CD4-positive, alpha-beta T cell treated with Interleukin-12 subunit alpha and Interleukin-12 subunit beta, for 1 hour (primary cell): ENCODE measurements around the gene RASGEF1C.

Experiments
- DNase-seq: peaks from one replicate; pipeline ENCODE4 v3.0.0-alpha.2; 2020

RASGEF1C gene

GRCh38 chr5:180118391-180118791 is 90.6 kb downstream of the RASGEF1C start:
- DNase-seq: no peak

DNA sequence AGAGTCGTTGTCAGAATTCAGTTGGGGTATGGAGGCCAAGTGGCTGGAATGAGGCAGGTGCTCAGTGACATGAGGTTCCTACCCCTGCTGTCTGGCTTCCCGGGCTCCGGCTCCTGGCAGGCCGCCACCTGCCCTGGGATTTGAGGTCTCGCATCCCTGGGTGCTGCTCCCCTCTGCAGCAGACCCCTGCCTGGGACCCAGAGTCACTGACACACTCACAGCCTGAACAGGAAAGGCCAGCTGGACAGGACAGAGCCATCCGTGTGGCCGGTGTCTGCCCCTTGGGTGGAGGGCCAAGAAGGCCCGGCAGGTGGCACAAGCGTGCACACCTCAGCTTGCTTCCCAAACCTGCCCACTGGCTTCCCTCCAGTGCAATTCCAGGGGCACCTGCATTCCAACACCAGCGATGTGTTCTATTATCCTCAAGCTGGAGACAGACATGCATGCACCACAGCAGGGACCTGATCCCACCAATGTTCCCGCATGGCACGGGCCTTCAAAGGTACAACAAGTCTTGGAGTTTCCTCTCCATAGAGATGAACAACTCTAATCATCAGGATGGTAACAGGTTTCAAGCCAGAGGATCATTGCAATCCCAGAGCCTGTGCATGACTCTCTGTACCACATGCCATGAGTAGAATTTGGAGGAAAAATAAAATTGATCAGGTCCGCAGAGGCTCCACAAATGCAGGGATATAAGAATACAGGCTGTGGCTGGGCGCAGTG is 91.8 kb downstream of the RASGEF1C start:
- DNase-seq: no peak

DNA sequence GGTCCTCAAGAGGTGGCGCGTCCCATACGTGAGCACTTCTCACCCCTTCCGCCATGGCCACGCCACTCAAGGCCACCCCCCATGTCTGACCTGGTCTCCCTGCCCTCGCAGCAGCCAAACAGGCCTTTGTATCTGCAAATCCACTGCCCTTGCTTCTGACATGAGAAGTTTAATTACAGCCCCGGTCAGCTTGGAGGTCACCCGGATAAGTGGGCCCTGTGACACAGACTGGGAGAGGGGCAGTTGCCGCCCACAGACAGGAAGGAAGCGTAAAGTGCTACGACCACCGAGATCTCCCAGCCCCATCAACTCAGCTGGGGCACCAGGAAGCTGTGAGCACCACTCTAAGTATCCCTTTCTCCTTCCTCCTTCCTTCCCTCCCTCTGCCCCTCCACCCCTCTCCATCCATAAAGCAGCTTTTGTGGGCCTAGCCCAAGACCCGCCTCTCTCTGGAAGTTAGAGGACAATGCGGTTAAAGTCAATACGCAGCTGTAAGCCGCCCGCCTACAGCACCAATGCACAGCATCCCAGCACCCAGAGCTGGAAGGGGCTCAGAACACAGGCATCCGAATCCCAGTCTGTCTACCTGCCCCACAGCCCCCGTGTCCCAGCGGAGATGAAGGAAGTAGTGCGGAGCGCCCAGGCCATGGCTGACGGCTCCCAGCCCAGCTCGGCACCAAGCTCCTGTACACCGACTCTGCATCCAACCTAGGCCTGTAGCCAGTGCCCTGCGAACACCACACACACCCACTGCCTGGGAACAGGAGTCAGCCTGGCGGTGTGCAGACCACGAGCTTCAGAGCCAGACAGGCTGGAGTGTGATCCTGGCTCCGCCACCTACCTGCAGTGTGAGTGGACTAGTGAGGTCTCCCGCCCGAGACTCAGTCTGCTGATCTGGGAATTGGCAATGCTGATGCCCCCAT is 92.7 kb downstream of the RASGEF1C start:
- no peak for DNase-seq

GRCh38 chr5:180115326-180116076 is 93.5 kb downstream of the RASGEF1C start:
- DNase-seq: no peak

- DNase-seq: no peak
Observed at GRCh38 chr5:180114304-180115003, 94.6 kb downstream of the RASGEF1C start.

- no peak for DNase-seq
Observed at GRCh38 chr5:180113660-180114303, 95.2 kb downstream of the RASGEF1C start.

GRCh38 chr5:180112181-180112861 is 96.7 kb downstream of the RASGEF1C start:
- DNase-seq: no peak

GRCh38 chr5:180111273-180112002 is 97.6 kb downstream of the RASGEF1C start:
- DNase-seq: no peak

DNA sequence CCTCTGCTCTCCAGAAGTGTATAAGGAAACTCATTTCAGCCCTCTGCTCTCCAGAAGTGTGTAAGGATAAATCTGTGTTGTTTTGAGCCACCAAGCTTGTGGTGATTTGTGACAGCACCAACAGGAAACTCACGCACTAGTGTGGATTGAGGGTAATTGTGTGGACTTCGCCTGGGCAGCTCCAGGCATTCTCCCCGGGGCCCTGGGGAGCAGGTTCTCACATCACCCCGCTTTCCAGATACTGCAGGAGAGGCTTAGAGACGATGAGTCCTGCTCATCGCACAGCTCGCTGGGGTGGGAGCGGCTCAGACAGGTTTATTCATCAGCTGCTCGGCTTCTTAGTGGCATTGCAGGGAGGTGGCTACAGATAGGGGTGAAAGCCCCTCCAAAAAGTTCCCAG is 99.1 kb downstream of the RASGEF1C start:
- DNase-seq: no peak

- no peak for DNase-seq
Observed at GRCh38 chr5:180107005-180107404, 102.0 kb downstream of the RASGEF1C start.

DNA sequence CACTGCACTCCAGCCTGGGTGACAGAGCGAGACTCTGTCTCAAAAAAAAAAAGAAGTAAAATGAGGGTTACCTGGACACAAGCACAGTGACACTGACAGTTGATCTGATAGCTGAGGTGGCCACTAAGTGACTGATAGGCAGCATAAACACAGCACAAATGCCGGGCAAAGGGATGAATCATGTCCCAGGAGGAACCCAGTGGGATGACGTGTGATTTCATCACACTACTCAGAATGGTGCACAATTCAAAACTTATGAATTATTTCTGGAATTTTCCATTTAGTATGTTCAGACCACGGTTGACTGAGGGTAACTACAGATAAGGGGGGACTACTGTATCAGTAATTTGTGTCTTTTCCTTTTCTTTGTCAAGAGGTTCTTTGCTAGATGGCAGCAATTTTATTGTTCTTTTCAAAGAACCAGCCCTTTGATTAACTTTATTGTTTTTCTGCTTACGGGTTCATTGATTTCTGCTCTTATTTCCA is 103.1 kb downstream of the RASGEF1C start:
- no peak for DNase-seq

GRCh38 chr5:180104168-180104530 is 104.9 kb downstream of the RASGEF1C start:
- DNase-seq: no peak

- DNase-seq: no peak
Observed at GRCh38 chr5:180103487-180104167, 105.4 kb downstream of the RASGEF1C start.

- no peak for DNase-seq
Observed at GRCh38 chr5:180102636-180103035, 106.4 kb downstream of the RASGEF1C start.

GRCh38 chr5:180101451-180102105 is 107.4 kb downstream of the RASGEF1C start:
- DNase-seq: no peak

GRCh38 chr5:180100621-180101450 is 108.2 kb downstream of the RASGEF1C start:
- no peak for DNase-seq

DNA sequence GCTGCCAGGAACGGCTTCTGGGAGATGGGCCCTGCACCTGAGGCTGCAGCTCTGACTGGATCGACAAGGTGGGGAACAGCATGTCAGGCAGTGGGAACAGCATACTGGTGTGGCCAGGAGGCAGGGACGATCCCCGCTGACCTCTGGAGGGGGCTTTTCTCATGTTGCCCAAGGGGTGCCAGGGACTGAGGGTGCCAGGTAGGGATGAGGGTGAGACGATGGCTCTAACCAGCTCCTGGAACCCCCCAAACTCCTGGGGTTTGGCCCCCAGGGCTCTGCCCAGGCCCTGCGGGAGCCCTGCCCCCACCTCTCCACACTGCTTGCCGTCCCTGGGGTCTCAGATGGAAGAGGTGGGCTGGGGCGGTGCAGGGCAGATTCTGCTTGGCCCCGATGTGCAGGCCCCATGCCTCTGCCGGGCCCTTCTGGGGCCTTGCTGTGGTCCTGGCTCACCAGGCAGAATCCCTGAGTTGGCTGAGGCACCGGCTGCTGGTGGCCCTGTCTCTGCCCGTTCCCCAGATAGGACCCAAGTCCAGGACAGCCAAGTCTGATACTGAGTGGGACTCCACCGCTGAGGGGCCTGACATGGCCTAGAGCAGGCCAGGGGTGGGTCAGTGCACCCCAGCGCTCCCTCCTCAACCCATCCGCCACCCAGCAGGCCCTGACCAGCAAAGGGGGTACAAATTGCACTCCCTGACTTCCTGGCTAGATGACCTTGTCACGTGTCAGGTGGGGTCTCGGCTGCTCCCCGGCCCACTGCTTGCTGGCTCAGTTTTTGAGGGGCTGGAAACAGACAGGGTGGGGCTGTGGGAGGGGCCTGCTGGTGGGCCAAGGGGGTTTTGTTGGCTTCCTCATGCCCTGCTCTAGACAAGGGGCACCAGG is 109.0 kb downstream of the RASGEF1C start:
- no peak for DNase-seq
